Endodermal cell (in vitro differentiated cells): ENCODE measurements around the gene DNAAF5. TPM values are rescaled to one million over a fixed set of nuclear protein-coding genes. Genes with fewer than 3 reads are reported as not detected.
A peak's percentile ranks its signal among the peaks of the same experiment; 100 is the strongest.

ENCODE experiments used
- DNase-seq: peaks from one replicate; pipeline ENCODE4 v3.0.0-alpha.2; 2017
- H3K27ac ChIP-seq: 2 replicates; pipeline ENCODE4 v1.5.1; 2013; ENCODE audit warnings: mild to moderate bottlenecking, low read depth, low read length, moderate library complexity
- H3K27me3 ChIP-seq: 2 replicates; pipeline ENCODE4 v1.6.1; 2013; ENCODE audit warnings: mild to moderate bottlenecking, low read length, moderate library complexity; ENCODE audit not compliant: insufficient read depth, control insufficient read depth, poor library complexity, severe bottlenecking
- H3K36me3 ChIP-seq: 2 replicates; pipeline ENCODE4 v1.7.0; 2013; ENCODE audit warnings: mild to moderate bottlenecking, low read length, moderate library complexity; ENCODE audit not compliant: control insufficient read depth, insufficient read depth
- H3K4me1 ChIP-seq: one replicate; pipeline ENCODE4 v1.7.0; 2013; ENCODE audit warnings: low read length; ENCODE audit not compliant: control insufficient read depth, insufficient read depth
- H3K4me3 ChIP-seq: 2 replicates; pipeline ENCODE4 v1.5.1; 2013; ENCODE audit warnings: mild to moderate bottlenecking, low read length, moderate library complexity
- H3K9ac ChIP-seq: 2 replicates; pipeline ENCODE4 v1.6.1; 2013; ENCODE audit warnings: mild to moderate bottlenecking, low read length, moderate library complexity; ENCODE audit not compliant: poor library complexity, severe bottlenecking; ENCODE audit errors: extremely low read depth
- H3K9me3 ChIP-seq: 2 replicates; pipeline ENCODE4 v1.6.1; 2013; ENCODE audit warnings: mild to moderate bottlenecking, low read length, moderate library complexity; ENCODE audit not compliant: control insufficient read depth
- H3K27ac Mint-ChIP-seq: 2 replicates; pipeline ENCODE4 v1.8.0; 2020; ENCODE audit warnings: mixed read lengths
- H3K27me3 Mint-ChIP-seq: 2 replicates; pipeline ENCODE4 v1.8.0; 2021; ENCODE audit warnings: mild to moderate bottlenecking, mixed read lengths; ENCODE audit not compliant: insufficient read depth
- H3K36me3 Mint-ChIP-seq: 2 replicates; pipeline ENCODE4 v1.8.0; 2020; ENCODE audit warnings: low read depth, mixed read lengths
- H3K4me1 Mint-ChIP-seq: 2 replicates; pipeline ENCODE4 v1.8.0; 2020; ENCODE audit warnings: mixed read lengths
- H3K4me3 Mint-ChIP-seq: 2 replicates; pipeline ENCODE4 v1.8.0; 2020; ENCODE audit warnings: mild to moderate bottlenecking, moderate library complexity, mixed read lengths
- H3K9me3 Mint-ChIP-seq: 2 replicates; pipeline ENCODE4 v1.8.0; 2020; ENCODE audit warnings: mild to moderate bottlenecking, mixed read lengths
- WGBS, 2 experiments: methylation state at CpG; one replicate each; pipeline versions ENCODE4 v1.1.5 to v1.1.7; 2013; ENCODE audit warnings: missing lambda C conversion rate in 2 of 2, mixed read lengths in 1 of 2; ENCODE audit not compliant: insufficient coverage in 1 of 2, insufficient read length in 1 of 2; 5-methylcytosine and 5-hydroxymethylcytosine counted together
- total RNA-seq, 2 donors: library from RNA; stranded (reverse); fragmentation: NEBNext Ultra II Directional in 1 of 2; extraction: Animal tissue kit (Norgen Biotek cat#: 25700) in 1 of 2; gene quantifications; 2 replicates in 1 of 2; 3 replicates in 1 of 2; pipeline ENCODE4 v1.2.1, GENCODE V29; 2021
- TF ChIP-seq, protein P1 (sequence below): fragments of 200-600 bp; sonication (generic); conservative IDR thresholded peaks from 2 replicates; pipeline ENCODE4 v1.5.0; 2021; ENCODE audit warnings: antibody characterized with exemption, mild to moderate bottlenecking

The DNAAF5 gene
- total RNA-seq, 2 donors from 2014 or later: 54.2 to 54.3 TPM

DNA sequence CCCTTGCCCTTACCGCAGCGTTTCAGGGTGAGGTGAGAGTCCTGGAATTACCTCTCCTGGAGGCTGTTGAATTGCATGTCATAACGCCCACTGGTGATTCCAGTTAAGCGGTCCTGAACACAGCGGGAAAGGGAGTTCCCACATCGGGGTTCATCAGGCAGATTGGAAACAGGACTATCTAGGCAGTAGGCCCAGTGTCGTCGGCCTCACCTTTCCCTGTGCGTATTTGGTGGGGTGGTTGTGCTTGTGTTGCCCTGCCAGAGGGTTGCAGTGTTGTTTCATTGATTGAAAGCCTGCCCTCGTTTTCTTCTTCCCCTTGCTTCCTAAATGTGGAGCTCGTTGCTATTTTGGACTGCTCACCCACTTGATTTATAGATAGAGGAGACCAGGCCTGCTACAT is 95.2 kb downstream of the DNAAF5 start:
- Histone ChIP-seq H3K4me1 (no peaks in the 10 kb centered on the region), H3K27ac (no peak overlapping the region), H3K9ac (no peak overlapping the region), H3K4me3 (no peak overlapping the region), H3K36me3 (peaks cover 16% of the 10 kb centered on the region), H3K9me3 (no peaks in the 10 kb centered on the region), H3K27me3 (no peaks in the 10 kb centered on the region)
- no peaks in the 10 kb centered on the region for H3K27me3 Mint-ChIP-seq
- H3K36me3 Mint-ChIP-seq: peaks cover 24% of the 10 kb centered on the region
- no peaks in the 10 kb centered on the region for H3K9me3 Mint-ChIP-seq
- WGBS, 2 experiments: 93 to 98% methylated on average over 8 to 11 of the region's 11 CpGs
- TF ChIP-seq, protein P1, sequence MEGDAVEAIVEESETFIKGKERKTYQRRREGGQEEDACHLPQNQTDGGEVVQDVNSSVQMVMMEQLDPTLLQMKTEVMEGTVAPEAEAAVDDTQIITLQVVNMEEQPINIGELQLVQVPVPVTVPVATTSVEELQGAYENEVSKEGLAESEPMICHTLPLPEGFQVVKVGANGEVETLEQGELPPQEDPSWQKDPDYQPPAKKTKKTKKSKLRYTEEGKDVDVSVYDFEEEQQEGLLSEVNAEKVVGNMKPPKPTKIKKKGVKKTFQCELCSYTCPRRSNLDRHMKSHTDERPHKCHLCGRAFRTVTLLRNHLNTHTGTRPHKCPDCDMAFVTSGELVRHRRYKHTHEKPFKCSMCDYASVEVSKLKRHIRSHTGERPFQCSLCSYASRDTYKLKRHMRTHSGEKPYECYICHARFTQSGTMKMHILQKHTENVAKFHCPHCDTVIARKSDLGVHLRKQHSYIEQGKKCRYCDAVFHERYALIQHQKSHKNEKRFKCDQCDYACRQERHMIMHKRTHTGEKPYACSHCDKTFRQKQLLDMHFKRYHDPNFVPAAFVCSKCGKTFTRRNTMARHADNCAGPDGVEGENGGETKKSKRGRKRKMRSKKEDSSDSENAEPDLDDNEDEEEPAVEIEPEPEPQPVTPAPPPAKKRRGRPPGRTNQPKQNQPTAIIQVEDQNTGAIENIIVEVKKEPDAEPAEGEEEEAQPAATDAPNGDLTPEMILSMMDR: peak; percentile 11
- H3K27ac Mint-ChIP-seq: peak overlapping the region; percentile 23
- H3K4me1 Mint-ChIP-seq: peaks cover 23% of the 10 kb centered on the region
- no peak overlapping the region for H3K4me3 Mint-ChIP-seq
- no peak for DNase-seq

DNA sequence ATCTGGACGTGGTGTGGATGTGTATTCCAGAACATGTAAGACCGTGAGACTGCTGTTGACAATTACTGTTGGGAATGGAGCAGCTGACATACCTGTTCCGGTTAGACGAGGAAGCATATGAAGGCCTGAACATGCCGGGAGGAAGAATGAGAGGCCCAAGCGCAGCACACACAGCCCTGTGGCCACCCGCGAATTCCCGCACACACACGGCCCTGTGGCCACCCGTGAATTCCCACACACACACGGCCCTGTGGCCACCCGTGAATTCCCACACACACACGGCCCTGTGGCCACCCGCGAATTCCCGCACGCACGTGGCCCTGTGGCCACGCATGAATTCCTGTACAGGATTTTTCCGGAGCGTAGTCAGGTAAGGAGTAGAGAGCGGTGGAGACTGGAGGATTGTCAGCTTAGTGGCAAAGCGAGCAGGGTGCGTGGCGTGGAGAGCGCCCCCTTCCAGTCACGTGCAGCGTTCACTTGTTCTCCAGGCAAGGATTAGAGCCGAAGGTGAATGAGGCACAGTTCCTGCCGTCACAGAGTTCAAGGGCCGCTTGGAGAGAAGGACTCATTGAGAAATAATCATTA is 96.3 kb downstream of the DNAAF5 start:
- Mint-ChIP-seq H3K27me3 (no peaks in the 10 kb centered on the region), H3K4me3 (no peak overlapping the region), H3K36me3 (peaks cover 26% of the 10 kb centered on the region), H3K27ac (peak overlapping the region; percentile 83), H3K9me3 (no peaks in the 10 kb centered on the region), H3K4me1 (peaks cover 21% of the 10 kb centered on the region)
- Histone ChIP-seq H3K27ac (no peak overlapping the region), H3K4me1 (no peaks in the 10 kb centered on the region), H3K27me3 (no peaks in the 10 kb centered on the region), H3K9me3 (no peaks in the 10 kb centered on the region), H3K36me3 (peaks cover 16% of the 10 kb centered on the region), H3K9ac (no peak overlapping the region), H3K4me3 (no peak overlapping the region)
- peak; percentile 86 for DNase-seq
- WGBS, 2 experiments: 82 to 87% methylated on average over 17 to 32 of the region's 32 CpGs
- TF ChIP-seq, protein P1: peak; percentile 76

DNA sequence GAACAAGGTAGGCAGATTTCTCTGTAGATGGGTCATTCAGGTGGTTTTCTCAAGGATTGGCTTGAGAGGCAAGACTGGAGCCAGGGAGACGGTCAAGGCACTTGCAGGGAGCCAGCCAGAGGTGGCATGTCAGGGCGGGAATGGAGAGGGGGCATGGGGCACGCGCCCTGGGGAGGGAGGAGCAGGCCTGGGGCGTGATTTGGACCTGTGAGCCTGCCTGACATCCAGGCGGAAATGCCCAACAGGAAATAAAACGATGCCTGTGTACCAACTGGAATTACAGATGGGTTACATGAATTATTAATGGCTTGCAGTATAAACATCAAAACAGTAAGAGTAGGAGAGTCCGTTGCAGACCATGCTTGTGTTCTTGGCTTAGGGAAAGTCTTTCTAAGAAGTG is 97.2 kb downstream of the DNAAF5 start:
- H3K36me3 Mint-ChIP-seq: peaks cover 30% of the 10 kb centered on the region
- Histone ChIP-seq H3K9ac (no peak overlapping the region), H3K9me3 (no peaks in the 10 kb centered on the region), H3K27ac (no peak overlapping the region), H3K36me3 (peaks cover 16% of the 10 kb centered on the region), H3K4me3 (no peak overlapping the region), H3K27me3 (no peaks in the 10 kb centered on the region), H3K4me1 (no peaks in the 10 kb centered on the region)
- peaks cover 16% of the 10 kb centered on the region for H3K4me1 Mint-ChIP-seq
- H3K27me3 Mint-ChIP-seq: no peaks in the 10 kb centered on the region
- 90 to 98% methylated on average over 7 to 8 of the region's 8 CpGs for WGBS, 2 experiments
- TF ChIP-seq, protein P1: no peak
- no peak overlapping the region for H3K4me3 Mint-ChIP-seq
- H3K27ac Mint-ChIP-seq: peak overlapping the region; percentile 72
- DNase-seq: no peak
- no peaks in the 10 kb centered on the region for H3K9me3 Mint-ChIP-seq
